C4-2B (cell line): ENCODE results near the gene C5orf47.

Source experiments
- ZFX ChIP-seq: fragments of 450-650 bp; IDR thresholded peaks from 2 replicates; pipeline ENCODE4 v1.6.1; 2017
- TF ChIP-seq, protein P1 (sequence below): fragments of 450-650 bp; conservative IDR thresholded peaks from 2 replicates; pipeline ENCODE4 v1.5.1; 2017; ENCODE audit warnings: mild to moderate bottlenecking

DNA sequence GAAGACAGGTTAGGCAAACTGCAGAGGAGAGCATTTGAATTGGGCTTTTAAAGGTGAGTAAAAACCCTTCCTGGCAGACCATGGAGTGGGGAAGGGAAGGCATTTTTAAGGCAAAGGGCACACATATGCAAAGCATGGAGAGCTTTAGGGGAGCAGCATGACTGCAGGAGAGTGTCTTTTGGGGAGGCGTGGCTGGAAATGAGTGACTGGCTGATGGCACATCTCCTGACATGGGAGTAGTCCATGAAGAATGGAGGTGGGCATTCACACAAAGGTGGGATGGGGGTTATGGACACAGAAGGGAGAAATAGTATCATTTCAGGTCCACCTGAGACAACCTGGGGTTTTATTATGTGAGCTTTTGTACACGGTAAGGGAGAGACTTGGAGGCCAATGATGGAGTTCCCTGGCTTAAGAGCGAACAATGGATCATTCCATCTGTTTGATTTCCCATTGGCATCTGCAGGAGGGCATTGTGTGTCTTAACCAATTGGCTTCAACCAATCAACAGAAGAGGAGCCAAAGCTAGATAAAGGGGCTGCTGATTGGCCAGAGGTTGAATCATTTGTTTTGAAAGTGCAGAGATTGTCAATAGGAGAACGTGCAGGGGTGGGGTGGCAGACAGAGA, 58.6 kb downstream of the C5orf47 start:
- TF ChIP-seq, protein P1, sequence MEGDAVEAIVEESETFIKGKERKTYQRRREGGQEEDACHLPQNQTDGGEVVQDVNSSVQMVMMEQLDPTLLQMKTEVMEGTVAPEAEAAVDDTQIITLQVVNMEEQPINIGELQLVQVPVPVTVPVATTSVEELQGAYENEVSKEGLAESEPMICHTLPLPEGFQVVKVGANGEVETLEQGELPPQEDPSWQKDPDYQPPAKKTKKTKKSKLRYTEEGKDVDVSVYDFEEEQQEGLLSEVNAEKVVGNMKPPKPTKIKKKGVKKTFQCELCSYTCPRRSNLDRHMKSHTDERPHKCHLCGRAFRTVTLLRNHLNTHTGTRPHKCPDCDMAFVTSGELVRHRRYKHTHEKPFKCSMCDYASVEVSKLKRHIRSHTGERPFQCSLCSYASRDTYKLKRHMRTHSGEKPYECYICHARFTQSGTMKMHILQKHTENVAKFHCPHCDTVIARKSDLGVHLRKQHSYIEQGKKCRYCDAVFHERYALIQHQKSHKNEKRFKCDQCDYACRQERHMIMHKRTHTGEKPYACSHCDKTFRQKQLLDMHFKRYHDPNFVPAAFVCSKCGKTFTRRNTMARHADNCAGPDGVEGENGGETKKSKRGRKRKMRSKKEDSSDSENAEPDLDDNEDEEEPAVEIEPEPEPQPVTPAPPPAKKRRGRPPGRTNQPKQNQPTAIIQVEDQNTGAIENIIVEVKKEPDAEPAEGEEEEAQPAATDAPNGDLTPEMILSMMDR, result no peak
- TF ChIP-seq ZFX, result no peak
